Measurements from ENCODE around the gene GCK. TPM values are rescaled to one million over a fixed set of nuclear protein-coding genes. Genes with fewer than 3 reads are reported as not detected.

GCK gene
- total RNA-seq, 1 donor from 2014 or later = not detected

DNA sequence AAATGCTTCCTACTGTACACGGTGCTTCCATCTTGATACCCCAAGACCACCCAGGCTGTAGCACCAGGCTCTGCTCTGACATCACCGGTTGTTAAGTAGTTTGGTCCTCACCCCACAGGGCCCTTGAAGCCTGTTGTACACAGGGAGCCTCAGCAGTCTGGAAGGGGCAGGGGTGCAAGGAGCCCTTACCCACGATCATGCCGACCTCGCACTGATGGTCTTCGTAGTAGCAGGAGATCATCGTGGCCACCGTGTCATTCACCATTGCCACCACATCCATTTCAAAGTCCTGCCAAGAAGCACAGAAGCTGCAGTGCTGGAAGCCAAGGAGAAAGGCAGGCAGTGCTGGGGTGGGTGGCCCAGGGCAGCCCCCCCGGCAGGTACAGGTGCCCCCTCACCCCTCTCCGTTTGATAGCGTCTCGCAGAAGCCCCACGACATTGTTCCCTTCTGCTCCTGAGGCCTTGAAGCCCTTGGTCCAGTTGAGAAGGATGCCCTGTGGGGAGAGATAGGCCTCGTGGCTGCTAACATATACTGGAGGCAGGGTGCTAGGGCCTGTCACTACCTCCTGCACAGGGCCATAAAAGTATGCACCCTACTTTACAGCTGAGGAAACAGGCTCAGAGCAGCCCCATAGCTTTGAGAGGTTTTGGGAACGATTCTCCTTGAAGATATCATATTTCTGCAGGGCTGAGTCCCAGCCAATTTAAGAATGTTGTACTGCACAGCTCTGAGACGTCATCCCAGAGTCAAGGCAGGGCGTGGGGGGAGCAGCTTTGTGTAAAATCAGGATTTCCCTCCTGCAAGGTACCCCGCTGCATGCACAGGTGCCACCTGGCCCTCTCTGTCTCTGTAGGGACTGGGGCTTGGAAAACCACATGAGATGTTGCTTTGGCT lies 39.4 kb downstream of the GCK start:
- H3K4me1 Mint-ChIP-seq (ENCODE audit: unreplicated experiment) = no peaks in the 10 kb centered on the region
- H3K27ac Mint-ChIP-seq (ENCODE audit: unreplicated experiment) = no peak overlapping the region
- DNase-seq (ENCODE audit: low spot score) = no peak
- peaks cover 9% of the 10 kb centered on the region for H3K27me3 Mint-ChIP-seq (ENCODE audit: unreplicated experiment)
- no peaks in the 10 kb centered on the region for H3K9me3 Mint-ChIP-seq (ENCODE audit: unreplicated experiment)
- H3K4me3 Mint-ChIP-seq (ENCODE audit: unreplicated experiment) = no peak overlapping the region
- TF ChIP-seq, protein P1, sequence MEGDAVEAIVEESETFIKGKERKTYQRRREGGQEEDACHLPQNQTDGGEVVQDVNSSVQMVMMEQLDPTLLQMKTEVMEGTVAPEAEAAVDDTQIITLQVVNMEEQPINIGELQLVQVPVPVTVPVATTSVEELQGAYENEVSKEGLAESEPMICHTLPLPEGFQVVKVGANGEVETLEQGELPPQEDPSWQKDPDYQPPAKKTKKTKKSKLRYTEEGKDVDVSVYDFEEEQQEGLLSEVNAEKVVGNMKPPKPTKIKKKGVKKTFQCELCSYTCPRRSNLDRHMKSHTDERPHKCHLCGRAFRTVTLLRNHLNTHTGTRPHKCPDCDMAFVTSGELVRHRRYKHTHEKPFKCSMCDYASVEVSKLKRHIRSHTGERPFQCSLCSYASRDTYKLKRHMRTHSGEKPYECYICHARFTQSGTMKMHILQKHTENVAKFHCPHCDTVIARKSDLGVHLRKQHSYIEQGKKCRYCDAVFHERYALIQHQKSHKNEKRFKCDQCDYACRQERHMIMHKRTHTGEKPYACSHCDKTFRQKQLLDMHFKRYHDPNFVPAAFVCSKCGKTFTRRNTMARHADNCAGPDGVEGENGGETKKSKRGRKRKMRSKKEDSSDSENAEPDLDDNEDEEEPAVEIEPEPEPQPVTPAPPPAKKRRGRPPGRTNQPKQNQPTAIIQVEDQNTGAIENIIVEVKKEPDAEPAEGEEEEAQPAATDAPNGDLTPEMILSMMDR (IDR thresholded peaks at IDR 0.05; ENCODE audit: unreplicated experiment) = no peak
- no peaks in the 10 kb centered on the region for H3K36me3 Mint-ChIP-seq (ENCODE audit: low read depth, unreplicated experiment)

DNA sequence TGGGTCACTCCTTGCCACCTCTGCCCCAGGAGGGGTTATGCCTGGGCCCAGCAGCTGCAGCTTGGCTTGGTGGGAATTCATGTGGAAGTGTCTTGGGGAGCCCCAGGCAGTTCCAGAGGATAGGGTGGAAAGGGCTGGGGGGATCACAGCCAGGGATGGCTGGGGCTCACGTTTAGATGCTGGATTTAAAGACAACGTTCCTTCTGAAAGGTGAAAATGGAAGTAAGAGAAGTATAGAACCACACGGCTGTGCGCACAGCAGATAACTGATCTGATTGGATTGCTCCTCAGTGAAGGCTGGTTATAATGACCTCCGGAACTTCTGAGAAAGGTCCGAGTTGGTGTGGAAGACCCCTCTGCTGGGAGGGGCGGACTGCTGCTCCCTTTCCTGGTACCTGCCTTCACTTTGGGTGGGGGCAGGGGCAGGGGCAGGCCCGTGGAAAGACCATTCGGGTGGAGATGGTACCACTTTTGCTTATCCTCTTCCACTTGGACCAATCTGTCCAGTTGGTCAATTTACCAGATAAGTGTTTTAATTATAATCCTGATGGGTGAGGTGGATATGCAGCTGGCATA lies 40.2 kb downstream of the GCK start:
- no peak overlapping the region for H3K4me3 Mint-ChIP-seq (ENCODE audit: unreplicated experiment)

DNA sequence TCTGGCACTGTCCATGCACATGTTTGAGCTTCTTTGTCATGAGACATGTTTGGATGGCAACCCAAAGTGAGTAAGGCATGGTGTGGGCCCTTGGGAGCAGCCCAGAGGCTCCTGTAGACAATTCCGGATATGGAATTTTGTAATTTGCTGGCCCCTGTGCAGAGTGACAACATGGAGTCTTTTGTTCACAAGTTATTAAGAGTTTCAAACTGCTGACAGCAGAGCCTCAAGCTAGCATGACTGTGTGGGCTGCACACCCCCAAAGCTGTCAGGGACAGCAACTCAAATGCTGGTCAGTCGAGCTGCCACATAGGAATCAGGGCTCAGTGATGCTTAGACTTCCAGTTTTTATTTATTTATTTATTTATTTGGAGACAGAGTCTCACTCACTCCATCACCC lies 41.1 kb downstream of the GCK start:
- H3K36me3 Mint-ChIP-seq (ENCODE audit: low read depth, unreplicated experiment) = no peaks in the 10 kb centered on the region
- H3K9me3 Mint-ChIP-seq (ENCODE audit: unreplicated experiment) = no peaks in the 10 kb centered on the region
- TF ChIP-seq, protein P1 (IDR thresholded peaks at IDR 0.05; ENCODE audit: unreplicated experiment) = no peak
- H3K4me3 Mint-ChIP-seq (ENCODE audit: unreplicated experiment) = no peak overlapping the region
- no peak for DNase-seq (ENCODE audit: low spot score)
- H3K27me3 Mint-ChIP-seq (ENCODE audit: unreplicated experiment) = peaks cover 12% of the 10 kb centered on the region
- H3K4me1 Mint-ChIP-seq (ENCODE audit: unreplicated experiment) = no peaks in the 10 kb centered on the region
- H3K27ac Mint-ChIP-seq (ENCODE audit: unreplicated experiment) = no peak overlapping the region

More for the DNA sequence above, 40.2 kb downstream of the GCK start:
- Mint-ChIP-seq H3K36me3 (ENCODE audit: low read depth, unreplicated experiment) (no peaks in the 10 kb centered on the region), H3K4me1 (ENCODE audit: unreplicated experiment) (no peaks in the 10 kb centered on the region), H3K9me3 (ENCODE audit: unreplicated experiment) (no peaks in the 10 kb centered on the region), H3K27me3 (ENCODE audit: unreplicated experiment) (peaks cover 9% of the 10 kb centered on the region), H3K27ac (ENCODE audit: unreplicated experiment) (no peak overlapping the region)
- no peak for DNase-seq (ENCODE audit: low spot score)
- TF ChIP-seq, protein P1 (IDR thresholded peaks at IDR 0.05; ENCODE audit: unreplicated experiment) = no peak

DNA sequence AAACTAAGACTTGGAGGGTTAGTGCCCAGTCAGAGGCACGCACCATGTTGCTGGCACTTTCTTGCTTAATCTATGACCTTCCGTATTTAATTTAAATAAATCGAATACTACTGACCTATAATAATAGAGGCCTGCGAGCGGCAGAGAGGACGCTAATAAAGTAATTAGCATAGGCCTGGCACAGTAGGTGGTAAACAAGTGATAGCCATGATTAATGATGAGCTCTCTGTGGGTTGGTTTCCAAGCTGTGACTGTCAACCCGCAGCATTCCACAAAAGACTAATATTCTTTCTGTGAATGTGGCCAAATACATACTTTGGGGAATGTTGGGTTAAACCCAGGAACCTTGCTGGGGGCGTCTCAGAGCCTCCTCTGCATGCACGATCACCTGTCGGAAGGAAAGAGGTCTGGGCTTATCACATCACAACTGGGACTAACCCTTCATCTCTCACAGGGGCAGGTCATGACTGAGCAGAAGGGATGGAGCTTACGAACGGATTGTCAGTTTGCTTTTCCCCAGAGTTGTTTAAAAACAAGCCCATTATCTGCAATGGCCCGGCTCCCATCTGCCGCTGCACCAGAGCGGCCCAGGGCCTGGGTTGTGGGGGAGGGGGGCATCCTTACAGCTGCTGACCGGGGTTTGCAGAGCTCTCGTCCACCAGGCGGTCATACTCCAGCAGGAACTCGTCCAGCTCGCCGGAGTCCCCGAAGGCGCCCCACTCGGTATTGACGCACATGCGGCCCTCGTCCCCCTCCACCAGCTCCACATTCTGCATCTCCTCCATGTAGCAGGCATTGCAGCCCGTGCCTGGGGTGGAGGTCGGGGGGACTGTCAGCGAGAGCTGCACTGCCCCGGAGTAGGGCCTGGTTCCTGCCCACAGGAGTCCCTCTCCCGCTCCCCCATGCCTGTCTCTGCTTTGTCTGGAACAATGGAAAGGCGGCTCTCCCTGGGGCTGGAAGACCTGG lies 41.9 kb downstream of the GCK start:
- no peak overlapping the region for H3K27ac Mint-ChIP-seq (ENCODE audit: unreplicated experiment)
- no peak overlapping the region for H3K4me3 Mint-ChIP-seq (ENCODE audit: unreplicated experiment)
- TF ChIP-seq, protein P1 (IDR thresholded peaks at IDR 0.05; ENCODE audit: unreplicated experiment) = no peak
- no peaks in the 10 kb centered on the region for H3K36me3 Mint-ChIP-seq (ENCODE audit: low read depth, unreplicated experiment)
- H3K9me3 Mint-ChIP-seq (ENCODE audit: unreplicated experiment) = no peaks in the 10 kb centered on the region
- no peaks in the 10 kb centered on the region for H3K4me1 Mint-ChIP-seq (ENCODE audit: unreplicated experiment)
- DNase-seq (ENCODE audit: low spot score) = no peak
- H3K27me3 Mint-ChIP-seq (ENCODE audit: unreplicated experiment) = peaks cover 12% of the 10 kb centered on the region

Data from endothelial cell (in vitro differentiated cells).